Right lobe of liver (tissue), 4 donors: ENCODE data around the gene RTN4R.

Experiments used
- CTCF ChIP-seq, 4 donors: fragments of 200-600 bp in 3 of 4; fragments of 450-650 bp in 1 of 4; IDR thresholded peaks; one replicate each; pipeline versions ENCODE4 v1.5.1 to v1.8.0; 2016 to 2022; ENCODE audit warnings: antibody characterized with exemption in 4 of 4, mild to moderate bottlenecking in 2 of 4
- POLR2A ChIP-seq: fragments of 450-650 bp; IDR thresholded peaks from one replicate; pipeline ENCODE4 v1.6.1; 2017; ENCODE audit warnings: antibody characterized with exemption, mild to moderate bottlenecking
- donor health status: DM: no; HTN: no; CAD: no.
- donor health status: DM: no; HTN: no; CAD: no.
- donor health status: DM: no; HTN: yes; CAD: no.

GRCh38 chr22:20251491-20251890, 16.6 kb downstream of the RTN4R start:
- TF ChIP-seq CTCF (IDR thresholded peaks at IDR 0.05) (no peak), POLR2A (no peak)
